ENCODE data around the gene LHX3.
A peak's percentile ranks its signal among the peaks of the same experiment; 100 is the strongest.

LHX3 gene

GRCh38 chr9:136174779-136175615 lies 29.9 kb downstream of the LHX3 start:
- DNase-seq, result no peak

- DNase-seq, result no peak
Measured at GRCh38 chr9:136173648-136174290, 31.2 kb downstream of the LHX3 start.

GRCh38 chr9:136172412-136173079 lies 32.4 kb downstream of the LHX3 start:
- DNase-seq, result no peak

- DNase-seq, result no peak
Measured at GRCh38 chr9:136171801-136172411, 33.0 kb downstream of the LHX3 start.

- DNase-seq, result no peak
Measured at GRCh38 chr9:136171009-136171800, 33.7 kb downstream of the LHX3 start.

DNA sequence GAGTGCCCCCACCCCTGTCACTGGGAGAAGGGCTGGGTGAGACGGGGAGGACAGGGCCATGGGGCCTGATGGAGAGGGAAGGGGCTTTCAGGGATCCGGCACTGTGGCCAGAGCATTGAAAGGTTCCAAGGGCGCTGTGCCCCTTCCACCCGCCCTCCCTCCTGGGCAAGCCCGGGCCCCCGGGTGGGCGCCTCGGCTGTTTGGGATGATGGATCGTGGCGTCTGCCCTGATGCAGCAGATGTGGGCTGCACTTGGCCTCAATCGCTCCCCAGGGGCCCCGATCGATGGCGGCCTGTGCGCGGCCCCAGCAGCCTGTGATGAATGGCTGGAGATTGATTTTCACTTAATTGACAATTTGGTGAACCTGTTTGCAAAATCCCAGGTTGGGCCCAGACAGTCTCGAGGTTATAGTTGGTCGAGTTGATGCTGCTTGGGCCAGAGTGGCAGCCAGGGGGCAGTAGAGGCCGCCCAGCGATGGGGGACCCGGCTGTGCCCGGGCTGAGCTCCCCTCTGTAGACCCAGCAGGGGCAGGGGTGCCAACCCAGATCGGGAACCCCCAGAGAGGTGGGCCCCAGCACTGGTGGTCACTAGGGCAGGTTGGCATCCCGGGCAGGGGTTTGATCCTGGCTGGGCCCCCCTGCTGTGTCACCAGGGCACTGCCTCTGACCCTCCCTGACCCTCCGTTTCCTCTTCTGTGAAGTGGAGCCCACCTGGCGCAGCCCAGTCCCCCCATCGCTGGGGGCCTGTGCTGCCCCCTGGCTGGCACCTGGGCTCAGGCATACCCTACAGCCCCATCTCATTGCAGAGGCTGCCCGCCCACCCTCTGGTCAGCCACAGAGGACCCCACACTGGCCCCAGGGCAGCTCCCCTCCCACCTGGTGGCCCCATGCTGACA lies 34.7 kb downstream of the LHX3 start:
- peak; percentile 24 for DNase-seq

DNA sequence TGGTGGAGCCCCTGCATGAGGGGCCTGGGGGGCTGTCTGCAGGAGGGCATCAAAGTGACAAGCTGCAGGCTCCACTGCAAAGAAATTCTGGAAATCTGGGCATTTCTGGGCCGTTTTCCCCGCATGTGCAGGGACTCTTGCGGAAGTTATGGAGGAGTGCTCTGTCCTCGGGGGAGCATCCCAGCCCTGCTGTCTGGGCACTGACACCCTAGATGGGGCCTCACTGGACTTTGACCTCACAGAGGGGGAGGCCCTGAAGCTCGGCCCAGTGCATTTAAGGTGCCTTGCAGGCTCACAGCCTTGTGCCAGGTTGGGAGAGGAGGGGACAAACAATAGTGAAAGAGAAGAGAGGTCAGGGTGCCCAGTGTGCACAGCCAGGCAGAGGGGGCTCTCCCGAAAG lies 35.4 kb downstream of the LHX3 start:
- no peak for DNase-seq

GRCh38 chr9:136163248-136163850 lies 41.6 kb downstream of the LHX3 start:
- no peak for DNase-seq

DNA sequence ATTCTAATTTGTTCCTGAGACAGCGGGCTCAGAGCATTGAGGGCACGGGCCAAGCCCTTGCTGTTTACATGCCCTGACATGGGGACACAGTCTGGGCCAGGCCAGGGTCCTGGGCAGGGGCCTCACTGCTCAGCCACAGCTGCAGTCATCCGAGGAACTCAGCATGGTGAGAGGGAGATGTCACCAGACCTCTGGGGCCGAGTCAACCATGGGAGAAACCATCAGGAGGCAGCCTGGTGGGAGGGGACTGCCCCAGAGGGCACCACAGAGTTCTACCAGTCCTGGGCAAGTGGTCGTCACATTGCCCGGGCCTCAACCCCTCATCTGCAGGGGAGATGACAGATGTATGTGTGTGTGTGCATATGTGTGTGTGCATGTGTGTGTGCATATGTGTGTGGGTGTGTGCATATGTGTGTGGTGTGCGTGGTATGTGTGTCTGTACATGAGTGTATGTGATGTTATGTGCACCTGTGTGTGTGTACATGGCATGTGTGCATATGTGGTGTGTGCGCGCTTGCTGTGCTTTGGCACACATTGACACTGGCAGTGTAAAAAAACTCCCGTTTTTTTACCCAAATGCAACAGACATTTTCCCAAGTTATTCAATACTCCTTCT lies 43.8 kb downstream of the LHX3 start:
- no peak for DNase-seq

GRCh38 chr9:136160381-136160841 lies 44.5 kb downstream of the LHX3 start:
- no peak for DNase-seq

DNA sequence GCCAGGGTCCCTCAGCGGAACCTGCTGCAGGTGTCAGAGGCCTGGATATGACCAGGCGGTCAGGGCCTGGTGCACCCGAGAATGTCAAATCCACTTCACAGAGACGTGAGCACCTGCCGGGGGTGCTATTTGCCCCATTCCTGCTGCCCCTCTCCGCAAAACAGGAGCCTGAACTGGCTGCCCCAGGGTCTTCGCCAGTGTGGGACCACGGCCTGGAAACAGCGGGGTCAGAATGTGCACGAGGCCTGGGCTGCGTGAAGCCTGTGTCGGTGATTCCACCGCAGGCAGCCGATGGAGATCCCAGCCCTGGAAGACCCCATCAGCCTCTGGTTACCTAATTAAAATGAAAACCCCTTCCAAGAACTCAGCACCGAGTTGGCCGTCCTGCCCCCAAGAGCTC lies 45.1 kb downstream of the LHX3 start:
- no peak for DNase-seq

DNA sequence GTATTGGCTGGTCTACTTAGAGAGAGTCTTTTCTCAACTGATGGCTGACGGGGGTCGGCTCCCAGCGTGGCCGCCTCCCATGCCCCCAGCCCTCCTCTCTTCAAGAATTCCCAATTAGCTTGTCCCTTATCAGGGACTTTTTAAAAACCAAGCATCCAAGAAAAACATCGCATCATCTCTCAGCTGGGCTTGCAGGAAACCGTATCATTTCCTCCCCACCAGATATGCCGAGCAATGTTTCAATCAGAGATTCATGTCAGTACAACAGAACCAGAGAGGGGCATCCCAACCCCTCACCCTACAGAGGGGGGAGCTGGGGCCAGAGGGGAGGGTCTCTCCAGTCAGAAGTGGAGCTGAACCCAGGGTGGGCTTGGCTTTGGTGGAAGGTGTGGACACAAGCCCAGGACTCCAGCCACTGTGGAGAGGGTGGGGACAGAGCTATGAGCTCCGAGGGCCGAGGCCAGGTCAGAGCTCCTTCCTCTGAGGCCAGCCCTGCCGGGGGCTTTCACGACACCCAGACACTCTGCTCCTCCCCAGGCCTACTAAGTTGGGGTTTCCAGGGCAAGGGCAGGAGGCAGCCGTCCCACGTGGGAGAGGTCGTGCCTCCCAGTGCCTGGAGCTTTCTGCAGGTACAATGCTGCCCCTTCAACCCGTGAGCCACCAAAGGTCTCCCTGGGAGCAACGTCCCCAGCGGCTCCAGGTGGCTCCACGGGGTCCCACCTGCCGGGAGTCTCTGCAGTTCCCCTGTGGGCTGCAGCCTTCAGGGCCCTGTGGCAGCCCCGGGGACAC lies 47.3 kb downstream of the LHX3 start:
- DNase-seq, result no peak

- DNase-seq, result no peak
Measured at GRCh38 chr9:136156209-136157120, 48.5 kb downstream of the LHX3 start.

- no peak for DNase-seq
Measured at GRCh38 chr9:136155576-136155975, 49.4 kb downstream of the LHX3 start.

- DNase-seq, result no peak
Measured at GRCh38 chr9:136154943-136155342, 50.0 kb downstream of the LHX3 start.

DNA sequence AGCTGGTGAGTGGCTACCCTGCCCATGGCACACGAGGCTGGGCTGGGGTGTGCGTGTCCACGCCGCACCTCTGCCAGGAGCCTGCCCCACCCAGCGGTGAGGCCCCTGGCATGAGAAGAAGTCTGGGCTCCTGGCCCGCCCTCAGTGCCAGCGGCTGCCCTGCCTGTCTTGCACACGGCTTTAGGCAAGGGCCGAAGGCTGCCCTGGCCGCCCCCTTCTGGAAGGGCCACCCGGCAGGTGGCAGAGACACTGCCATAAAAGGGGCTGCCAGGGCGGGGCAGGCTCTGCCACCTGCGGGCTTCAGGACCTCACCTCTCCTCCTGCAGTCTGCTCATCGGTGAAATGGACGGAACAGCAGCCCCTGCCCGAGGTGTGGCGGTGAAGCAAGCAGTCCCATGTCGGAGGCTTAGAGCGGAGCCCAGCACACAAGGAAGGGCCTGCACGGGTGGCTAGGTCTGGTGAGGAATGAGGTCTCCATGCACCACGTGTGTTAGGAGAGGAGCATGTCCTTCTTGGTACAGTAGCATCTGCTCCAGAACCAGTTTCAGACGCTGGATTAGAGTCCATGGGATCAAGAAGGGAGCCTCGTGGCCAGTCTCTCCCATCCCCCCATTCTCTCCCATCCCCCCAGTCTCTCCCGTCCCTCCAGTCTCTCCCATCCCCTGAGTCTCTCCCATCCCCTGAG lies 51.4 kb downstream of the LHX3 start:
- no peak for DNase-seq

DNA sequence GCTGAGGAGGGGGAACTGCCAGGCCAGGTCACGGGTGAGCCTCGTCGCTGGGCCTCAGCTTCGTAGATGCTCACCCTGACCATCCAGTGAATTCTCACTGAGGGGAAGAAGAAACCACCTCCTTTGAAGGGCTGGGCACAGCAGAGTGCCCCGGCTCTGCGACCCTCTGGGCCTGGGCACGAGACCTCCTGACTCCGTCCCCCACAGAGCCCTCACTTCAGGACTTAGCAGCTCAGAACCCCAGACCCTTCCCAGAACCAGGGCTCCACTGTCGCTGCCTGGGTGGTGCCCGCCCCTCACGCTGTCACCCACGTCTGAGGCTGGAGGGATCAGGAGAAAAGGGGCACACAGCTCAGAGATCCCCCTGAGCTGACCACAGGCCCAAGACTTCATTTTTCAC lies 52.0 kb downstream of the LHX3 start:
- DNase-seq, result no peak

DNA sequence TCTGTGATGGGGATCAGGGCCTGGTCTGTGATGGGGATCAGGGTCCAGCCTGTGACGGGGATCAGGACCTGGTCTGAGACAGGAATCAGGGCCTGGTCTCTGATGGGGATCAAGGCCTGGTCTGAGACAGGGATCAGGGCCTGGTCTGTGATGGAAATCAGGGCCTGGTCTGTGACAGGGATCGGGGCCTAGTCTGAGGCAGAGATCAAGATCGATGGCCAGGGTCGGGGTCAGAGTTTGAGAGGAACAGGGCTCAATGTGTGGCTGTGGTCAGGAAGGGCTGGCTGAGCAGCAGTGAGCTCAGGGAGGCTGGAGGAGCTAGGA lies 52.4 kb downstream of the LHX3 start:
- no peak for DNase-seq

Measured in effector CD8-positive, alpha-beta T cell (primary cell).